HG03571 (cell line): Measurements from ENCODE around the gene RANBP9.

Source experiments
- ATAC-seq: cut with Tn5 transposase; IDR thresholded peaks from one replicate; pipeline ENCODE4 v1.9.1; 2021; ENCODE audit not compliant: unreplicated experiment

RANBP9 gene

DNA sequence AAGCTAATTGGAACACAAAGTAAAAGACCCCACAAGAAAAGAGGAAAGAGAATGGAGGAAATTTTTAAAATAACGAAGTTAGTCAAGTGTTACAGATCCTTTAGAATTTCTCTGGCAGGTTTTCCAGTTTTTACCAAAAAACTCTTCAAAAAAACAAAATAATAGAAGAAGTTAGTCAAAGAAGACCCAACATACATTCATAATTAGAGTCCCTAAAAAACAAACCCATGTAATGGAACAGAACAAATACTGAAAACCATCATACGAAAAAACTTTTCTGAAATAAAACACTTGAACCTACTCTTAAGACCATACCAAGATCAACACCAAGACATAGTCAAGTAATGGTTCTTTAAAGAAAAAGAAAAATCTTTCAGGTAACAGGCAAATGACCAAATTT lies 31.6 kb downstream of the RANBP9 start:
- no peak for ATAC-seq

DNA sequence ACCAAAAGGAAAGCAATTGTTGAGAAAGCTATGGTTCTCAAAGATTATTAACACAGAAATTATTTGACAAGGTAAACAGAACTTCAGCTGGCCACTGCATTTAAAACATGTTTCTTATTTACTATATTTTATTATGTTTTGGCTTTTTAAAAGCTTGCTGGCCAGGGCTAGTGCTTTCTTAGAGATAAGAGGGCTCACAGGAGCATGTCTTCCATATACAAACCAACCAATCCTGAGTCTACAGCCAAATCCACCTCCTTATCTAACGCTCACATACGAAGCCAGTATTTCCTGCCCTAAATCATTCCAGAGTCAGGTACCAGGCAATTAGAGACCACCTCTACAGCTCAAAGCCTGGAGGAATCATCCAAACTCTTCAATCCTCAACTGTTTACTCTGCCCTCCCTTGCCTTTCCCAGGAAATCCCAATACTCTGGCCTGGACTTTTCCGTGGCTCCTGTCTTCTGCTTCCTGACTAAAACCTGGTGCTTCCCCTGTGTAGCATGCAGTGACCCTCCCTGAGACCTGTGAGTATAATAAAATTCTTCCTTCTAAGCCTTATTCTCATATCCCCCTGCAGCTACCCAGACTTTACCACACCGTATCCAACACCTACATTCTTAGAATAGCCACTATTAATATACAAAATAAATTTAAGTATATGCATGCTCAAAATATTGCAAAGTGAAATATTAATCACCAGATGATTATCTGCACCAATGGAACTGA lies 33.2 kb downstream of the RANBP9 start:
- no peak for ATAC-seq

DNA sequence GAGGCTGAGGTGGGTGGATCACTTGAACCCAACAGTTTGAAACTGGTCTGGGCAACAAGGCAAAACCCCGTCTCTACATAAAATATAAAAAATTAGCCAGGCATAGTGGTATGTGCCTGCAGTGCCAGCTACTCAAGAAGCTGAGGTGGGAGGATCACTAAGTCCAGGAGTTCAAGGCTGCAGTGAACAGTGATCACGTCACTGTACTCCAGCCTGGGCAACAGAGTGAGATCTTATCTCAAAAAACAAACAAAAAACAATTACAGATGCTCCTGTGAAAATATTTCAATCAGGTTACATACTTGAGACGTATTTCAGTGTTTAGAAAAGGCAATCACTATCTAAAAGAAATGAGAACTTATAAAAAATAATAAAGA lies 33.8 kb downstream of the RANBP9 start:
- ATAC-seq = no peak

DNA sequence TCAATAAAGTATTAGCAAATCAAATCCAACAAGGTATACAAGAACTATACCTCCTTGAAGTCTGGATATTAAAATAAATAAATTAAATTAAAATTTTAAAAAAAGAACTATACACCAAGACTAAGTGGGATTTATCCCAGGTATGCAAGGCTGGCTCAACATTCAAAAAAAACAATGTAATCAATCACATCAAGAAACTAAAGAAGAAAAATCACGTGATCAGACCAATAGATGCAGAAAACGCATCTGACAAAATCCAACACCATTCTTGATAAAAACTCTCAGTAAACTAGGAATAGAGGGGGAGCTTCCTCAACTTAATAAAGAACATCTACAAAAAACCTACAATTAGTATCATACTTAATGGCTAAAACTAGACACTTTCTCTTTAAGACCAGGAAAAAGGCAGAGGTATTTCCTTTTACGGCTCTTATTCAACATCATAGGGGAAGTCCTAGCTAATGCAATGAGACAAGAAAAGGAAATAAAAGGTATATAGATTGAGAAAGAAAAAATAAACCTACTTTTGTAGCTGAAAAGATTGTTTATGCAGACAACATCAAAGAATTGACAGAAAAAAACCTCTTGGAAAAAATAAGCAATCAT lies 35.0 kb downstream of the RANBP9 start:
- ATAC-seq = no peak

DNA sequence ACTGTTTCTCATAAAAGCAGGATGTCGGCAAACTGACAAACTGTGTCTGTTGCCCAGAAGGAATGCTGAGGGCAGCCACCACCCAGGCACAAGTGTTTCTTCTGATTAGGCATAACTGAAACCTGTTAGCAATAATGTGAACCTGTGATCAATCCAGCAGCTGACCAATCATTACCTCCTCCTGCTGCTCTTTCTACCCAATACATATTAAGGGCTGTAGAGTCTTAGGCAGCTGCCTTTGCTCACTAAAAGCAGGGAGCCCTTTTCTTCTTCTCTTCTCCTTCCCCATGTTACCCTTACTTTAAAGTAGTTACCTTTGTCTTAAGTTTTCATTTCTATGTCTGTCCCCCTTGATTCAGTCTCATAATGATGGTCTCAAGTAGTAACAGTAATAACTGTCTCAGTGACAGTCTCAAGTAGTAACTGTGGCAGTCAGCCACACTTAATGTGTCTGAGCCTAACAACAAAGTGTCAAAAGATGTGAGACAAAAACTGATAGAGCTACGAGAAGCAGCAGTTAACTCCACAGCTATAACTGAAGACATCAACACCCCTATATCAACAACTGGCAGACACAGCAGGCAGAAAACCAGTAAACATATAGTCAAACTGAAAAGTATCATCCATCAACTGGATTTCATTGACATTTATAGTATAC lies 37.0 kb downstream of the RANBP9 start:
- ATAC-seq = no peak

DNA sequence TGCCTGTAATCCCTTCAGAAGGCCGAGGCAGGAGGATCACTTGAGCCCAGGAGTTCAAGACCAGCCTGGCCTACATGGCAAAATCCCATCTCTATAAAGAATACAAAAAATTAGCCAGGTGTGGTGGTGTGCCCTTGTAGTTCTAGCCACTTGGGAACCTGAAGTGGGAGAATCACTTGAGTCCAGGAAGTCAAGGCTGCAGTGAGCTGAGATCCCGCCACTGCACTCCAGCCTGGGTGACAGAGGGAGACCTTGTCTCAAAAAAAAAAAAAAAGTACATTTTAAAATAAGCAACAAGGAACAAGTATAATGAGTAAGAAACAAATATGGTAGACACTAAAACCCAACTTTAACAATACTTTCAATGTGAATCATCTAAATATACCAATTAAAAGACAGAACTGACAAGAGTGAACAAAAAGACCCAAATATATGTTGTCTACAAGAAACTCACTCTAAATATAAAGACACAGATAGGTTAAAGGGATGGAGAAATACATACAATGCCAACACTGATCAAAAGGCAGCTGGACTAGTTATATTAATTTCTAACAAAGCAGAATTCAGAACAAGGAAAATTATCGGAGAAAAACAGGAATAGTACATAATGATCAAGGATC lies 37.7 kb downstream of the RANBP9 start:
- no peak for ATAC-seq

DNA sequence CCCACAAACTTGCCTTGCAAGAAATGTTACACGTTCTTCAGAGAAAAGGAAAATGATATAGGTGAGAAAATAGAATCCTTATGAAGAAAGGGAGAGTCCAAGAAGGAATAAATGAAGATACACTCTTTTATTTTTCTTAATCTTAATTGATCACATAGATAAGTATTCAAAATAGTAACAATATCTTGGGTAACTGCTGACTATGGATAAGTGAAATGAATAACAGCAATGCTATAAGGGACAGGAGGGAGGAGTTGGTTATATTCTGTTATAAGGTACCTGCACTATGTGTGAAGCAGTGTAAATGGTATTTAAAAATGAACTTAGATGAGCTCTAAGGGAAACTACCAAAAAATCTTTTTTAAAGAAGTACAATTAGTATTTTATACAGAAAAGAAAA lies 38.3 kb downstream of the RANBP9 start:
- no peak for ATAC-seq

DNA sequence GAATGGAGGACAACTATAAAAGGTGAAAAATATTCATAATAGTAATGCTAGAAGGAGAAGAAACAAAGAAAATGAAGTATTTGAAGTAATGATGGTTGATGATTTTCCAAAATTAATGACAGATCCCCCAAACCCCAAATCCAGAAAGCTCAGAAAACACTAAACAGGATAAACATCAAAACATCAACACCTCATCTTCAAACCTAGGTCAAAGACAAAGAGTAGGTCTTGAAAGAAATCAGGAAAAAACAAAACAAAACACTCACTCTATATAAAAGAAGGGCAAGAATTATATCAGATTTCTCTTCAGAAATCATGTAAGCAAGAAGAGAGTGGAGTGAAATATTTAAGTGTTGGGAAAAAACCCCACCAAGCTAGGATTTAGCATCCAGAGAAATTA lies 38.7 kb downstream of the RANBP9 start:
- no peak for ATAC-seq

DNA sequence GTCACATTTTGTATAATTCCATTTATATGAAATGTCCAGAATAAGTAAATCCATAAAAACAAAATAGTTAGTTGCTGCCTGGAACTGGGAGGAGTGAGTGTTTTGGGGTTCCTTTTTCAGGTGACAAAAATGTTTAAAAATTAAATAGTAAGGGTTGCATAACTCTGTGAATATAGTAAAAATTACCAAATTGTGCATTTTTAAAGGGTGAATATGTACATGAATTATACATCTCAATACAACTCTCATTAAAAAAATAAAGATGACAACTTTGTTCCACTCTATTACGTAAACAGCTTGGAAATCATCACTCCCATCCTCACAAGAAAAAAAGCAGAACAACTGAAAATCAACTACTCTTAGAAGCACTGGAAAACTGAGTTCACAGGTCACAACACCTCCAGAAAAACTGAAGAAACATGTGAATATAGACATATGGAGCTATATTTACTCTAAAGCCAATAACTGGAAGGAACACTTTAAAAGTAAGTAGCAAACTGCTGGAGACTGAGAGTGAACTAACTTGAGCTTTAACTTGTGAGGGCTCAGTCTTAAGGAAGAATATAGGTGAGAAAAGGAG lies 40.0 kb downstream of the RANBP9 start:
- ATAC-seq = no peak

DNA sequence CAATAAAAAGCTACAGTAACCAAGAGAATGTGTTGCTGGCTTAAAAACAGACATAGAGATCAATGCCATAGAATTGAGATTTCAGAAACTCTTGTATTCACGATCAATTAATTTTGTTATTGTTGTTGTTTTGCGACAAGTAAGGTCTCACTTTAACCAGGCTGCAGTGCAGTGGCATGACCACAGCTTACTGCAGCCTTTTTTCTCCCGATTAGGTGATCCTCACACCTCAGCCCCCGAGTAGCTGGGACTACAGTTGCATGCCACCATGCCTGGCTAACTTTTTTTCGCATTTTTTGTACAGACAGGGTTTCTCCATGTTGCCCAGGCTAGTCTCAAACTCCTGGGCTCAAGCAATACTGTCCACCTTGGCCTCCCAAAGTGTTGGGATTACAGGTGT lies 42.2 kb downstream of the RANBP9 start:
- no peak for ATAC-seq

DNA sequence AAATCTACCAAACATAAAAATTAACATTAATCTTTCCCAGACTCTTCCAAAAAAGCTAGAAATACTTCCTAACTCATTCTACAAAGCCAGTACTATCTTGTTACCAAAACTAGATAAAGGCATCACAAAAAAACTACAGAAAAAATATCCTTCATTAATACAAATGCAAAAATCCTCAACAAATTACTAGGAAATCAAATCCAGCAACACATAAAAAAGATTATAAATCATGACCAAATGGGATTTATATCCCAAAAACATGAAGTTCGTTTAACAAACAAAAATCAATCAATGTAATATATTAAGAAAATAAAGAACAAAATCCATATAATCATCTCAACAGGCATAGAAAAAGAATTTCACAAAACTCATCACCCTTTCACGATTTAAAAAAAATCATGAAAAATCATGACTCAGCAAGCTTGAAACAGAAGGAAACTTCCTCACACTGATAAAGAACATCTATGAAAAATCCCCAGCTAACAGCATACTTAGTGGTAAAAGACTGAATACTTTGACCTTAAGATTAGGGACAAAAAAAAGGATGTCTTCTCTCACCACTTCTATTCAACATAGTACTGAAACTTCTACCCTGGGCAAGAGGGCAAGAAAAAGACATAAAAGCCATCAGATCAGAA lies 43.2 kb downstream of the RANBP9 start:
- ATAC-seq = no peak

DNA sequence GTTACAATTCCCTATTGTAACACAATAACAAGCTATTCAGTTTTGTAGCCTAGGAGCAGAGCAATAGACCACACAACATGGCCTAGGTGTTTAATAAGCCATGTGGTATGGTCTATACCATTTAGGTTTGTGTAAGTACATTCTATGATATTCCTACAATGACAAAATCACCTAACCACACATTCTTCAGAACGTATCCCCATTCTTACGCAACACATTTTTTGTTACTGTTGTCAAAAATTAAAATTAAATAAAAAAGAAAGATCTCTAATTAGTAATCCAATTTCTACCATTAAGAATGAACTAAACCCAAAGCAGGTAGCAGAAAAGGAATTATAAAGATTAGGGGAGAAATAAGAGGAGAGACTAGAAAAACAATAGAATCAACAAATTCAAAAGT lies 44.0 kb downstream of the RANBP9 start:
- ATAC-seq = no peak

DNA sequence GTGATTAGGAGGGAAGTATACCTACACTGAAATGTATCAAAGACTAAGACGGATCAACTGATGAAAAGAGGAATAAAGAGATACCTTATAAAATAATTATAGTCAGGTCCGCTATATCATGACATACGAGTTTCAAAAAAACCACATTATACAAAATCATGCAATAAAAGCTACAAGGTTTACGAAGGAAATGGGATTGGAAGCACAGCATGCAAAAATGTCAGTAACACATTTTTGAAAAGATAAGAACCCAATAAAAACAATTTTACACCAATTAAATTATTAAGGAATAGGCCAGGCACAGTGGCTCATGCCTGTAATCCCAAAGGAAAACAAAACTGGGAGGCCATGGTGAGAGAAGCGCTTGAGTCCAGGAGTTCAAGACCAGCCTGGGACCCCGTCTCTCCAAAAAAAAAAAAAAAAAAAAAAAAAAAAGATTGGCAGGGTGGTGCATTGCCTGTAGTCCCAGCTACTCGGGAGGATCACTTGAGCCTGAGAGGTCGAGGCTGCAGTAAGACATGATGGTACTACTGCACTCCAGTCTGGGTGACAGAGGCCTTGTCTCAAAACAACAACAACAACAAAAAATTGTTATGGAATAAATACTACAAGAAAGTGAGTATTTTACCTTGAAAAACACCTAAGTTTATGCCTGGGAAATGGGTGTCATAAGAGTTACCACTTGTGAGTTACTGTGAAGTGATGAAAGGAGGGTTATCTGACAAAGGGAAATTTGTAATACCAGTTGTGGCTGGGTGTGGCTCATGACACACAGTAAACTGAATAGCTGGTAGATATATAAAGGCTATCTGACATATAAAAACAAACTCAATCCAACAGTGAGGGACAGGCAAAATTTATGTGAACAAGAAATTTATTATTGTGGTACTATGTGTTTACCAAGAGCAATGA lies 45.2 kb downstream of the RANBP9 start:
- ATAC-seq = no peak

DNA sequence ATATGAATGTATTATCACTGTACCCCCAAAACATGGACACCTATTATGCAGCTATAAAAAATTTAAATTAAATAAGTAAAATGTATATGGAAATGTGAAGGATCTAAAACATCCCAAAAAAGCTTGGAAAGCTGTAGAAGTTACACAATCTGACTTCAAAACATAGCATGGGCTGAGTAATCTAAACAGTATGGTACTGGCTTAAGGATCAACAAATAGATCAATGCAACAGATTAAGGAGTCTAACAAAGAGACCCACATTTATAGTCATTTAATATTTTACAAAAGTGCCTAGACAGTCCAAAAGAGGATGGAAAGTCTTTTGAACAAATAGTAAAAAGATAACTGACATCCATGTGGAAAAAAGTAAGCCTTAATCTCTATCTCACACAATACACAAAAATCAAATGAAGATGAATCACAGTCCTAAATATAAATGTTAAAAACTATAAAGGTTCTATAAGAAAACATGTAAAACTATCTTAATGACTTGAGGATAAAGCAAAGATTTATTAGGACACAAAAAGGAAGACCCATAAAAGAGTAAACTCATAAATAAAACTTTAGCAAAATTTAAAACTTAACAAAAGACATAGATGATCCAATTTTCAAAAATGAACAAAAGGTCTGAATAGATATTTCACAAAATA lies 46.8 kb downstream of the RANBP9 start:
- ATAC-seq = no peak

DNA sequence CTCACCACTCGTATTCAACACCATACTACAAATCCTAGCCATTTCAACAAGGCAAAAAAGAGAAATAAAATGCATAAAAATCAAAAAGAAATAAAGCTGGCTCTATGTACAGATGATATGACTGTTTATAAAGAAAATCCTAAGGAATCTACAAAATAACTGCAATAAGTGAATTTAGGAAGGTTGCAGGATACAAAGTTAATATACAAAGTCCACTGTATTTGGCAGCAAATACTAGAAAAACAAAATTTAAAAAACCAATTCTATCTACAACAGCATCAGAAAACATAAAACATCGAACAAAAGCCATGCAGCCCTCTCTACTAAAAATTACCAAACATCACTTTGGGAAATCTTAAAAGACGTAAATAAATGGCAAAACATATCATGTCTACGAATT lies 47.6 kb downstream of the RANBP9 start:
- no peak for ATAC-seq

DNA sequence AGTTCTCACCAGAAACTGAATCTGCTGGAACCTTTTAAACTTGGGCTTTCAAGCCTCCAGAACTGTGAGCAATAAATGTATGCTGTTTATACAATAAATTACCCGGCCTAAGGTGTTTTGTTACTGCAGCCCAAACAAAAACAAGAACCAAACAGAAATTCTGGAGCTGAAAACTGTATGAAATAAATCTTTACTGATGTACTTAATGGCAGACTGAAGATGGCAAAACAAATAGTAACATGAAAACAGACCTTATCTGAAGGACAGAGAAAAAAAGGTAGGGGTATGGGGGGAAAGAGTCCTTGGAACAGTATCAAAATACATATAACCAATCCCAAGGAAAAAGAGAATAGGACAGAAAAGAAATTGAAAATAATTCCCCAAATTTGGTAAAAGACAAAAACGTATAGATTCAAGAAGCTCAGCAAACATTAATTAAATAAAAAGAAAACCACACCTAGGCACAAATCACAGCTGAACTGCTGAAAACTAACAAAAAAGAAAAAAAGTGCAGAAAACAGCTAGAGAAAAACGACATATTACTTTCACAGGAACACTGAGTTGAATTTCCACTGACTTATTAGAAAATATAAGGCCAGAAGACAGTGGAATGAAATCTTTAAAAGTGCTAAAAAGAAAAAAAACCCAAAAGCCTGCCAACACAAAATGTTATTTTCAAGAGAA lies 48.8 kb downstream of the RANBP9 start:
- ATAC-seq = no peak

DNA sequence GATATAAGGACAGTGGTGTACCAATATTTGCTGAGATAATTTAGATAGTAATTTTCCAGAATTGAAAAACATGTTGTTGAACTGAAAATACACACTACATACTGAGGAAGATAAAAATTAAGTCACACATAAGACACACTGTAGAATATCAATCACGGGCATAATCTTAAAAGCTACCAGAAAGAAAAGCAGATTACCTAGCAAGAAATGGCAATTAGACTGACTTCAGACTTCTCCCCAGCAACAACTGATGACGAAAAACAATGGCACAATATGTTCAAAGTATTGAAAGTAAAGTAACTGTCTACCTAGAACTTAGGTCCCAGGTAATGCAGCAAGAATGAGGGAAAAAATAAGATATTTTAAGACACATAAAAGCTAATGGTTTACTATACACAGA lies 50.0 kb downstream of the RANBP9 start:
- no peak for ATAC-seq

DNA sequence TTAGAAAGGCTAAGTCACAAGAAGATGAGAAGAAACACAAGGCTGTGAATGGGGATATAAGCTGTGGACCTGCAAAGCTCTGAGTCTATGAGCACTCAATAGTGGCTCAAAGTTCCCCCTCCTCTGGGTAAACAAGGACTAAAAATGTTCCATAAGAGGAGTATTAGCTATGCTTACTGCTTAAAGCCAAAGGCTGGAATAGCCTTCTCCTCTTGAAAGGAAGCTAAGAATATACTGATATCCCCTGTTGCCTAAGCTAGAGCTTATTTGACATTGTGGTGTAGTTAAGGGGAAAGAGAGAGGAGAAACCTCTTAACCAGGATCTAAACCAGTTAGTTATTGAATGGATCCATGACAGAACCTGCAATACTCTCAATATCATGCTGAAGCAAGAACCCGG lies 50.7 kb downstream of the RANBP9 start:
- no peak for ATAC-seq

DNA sequence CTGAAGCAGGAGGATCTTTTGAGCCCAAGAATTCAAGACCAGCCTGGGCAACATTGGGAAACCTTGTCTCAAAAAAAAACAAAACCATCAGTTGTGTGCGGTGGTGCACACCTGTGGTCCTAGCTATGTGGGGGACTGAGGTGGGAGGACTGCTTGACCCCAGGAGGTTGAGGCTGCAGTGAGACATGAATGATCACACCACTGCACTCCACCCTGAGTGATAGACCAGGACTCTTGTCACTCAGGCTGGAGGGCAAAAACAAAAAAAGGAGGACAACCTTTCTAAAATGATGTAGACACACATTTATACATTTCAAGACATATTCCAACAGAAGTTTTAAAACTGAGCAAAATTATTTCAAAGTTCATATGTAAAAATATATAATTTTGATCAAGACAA lies 51.4 kb downstream of the RANBP9 start:
- no peak for ATAC-seq
